K562 (cell line): ENCODE measurements around the gene CDC20. TPM values are rescaled to one million over a fixed set of nuclear protein-coding genes. Genes with fewer than 3 reads are reported as not detected.

Source experiments
- CEBPB ChIP-seq: fragments of 450-650 bp; IDR thresholded peaks from 2 replicates; pipeline ENCODE4 v1.6.1; 2016; ENCODE audit warnings: missing genetic modification characterization, missing compliant biosample characterization
- DDX20 ChIP-seq: fragments of 450-650 bp; IDR thresholded peaks from 2 replicates; pipeline ENCODE4 v1.6.1; 2016; ENCODE audit warnings: missing genetic modification characterization, low read depth, mild to moderate bottlenecking, missing compliant biosample characterization, moderate library complexity
- EHMT2 ChIP-seq: fragments of 450-650 bp; IDR thresholded peaks from 2 replicates; pipeline ENCODE4 v1.6.1; 2018; ENCODE audit warnings: antibody characterized with exemption
- EP400 ChIP-seq: fragments of 450-650 bp; IDR thresholded peaks from 2 replicates; pipeline ENCODE4 v1.6.1; 2017; ENCODE audit warnings: antibody characterized with exemption, mild to moderate bottlenecking, moderate library complexity
- FOSL1 ChIP-seq: fragments of 200-800 bp; sonication (Bioruptor generic); conservative IDR thresholded peaks from 2 replicates; pipeline ENCODE4 v1.6.1; 2016; ENCODE audit warnings: missing genetic modification characterization, missing compliant biosample characterization
- KLF1 ChIP-seq: fragments of 450-650 bp; IDR thresholded peaks from 2 replicates; pipeline ENCODE4 v1.6.1; 2016; ENCODE audit warnings: missing genetic modification characterization, missing compliant biosample characterization
- NFE2L1 ChIP-seq: fragments of 450-650 bp; IDR thresholded peaks from 2 replicates; pipeline ENCODE4 v1.6.1; 2016; ENCODE audit warnings: missing genetic modification characterization, low read depth, mild to moderate bottlenecking, missing compliant biosample characterization, moderate library complexity, borderline replicate concordance
- TAL1 ChIP-seq: fragments of 450-650 bp; IDR thresholded peaks from 2 replicates; pipeline ENCODE4 v1.6.1; 2016; ENCODE audit warnings: mild to moderate bottlenecking
- ZKSCAN8 ChIP-seq: fragments of 200-800 bp; sonication (Bioruptor generic); IDR thresholded peaks from 2 replicates; pipeline ENCODE4 v1.6.1; 2016; ENCODE audit warnings: missing genetic modification characterization, missing compliant biosample characterization
- polyA plus RNA-seq, 8 experiments: library from polyadenylated mRNA; depleted of rRNA in 4 of 8; stranded (reverse) in 5 of 8; unstranded in 3 of 8; fragments of >200 nt; fragmentation: Nextera tagmentation in 2 of 8; fragmentation: Illumina TruSeq in 1 of 8; extraction: Ambion mirVana in 2 of 8; extraction: Trizol in 1 of 8; gene quantifications; 2 replicates each; pipeline versions ENCODE4 v1.2.1 to v1.2.3, GENCODE V29; 2011 to 2014; ENCODE audit warnings: inconsistent platforms in 1 of 8, missing spikeins in 1 of 8
- total RNA-seq, 7 experiments: library from RNA; depleted of rRNA in 6 of 7; stranded (reverse); fragments of >200 nt in 6 of 7; fragmentation: Illumina TruSeq in 2 of 7; extraction: Trizol in 2 of 7; gene quantifications; 2 replicates each; pipeline versions ENCODE4 v1.2.1 to v1.2.3, GENCODE V29; 2011 to 2021; ENCODE audit warnings: low replicate concordance in 1 of 7
- TF ChIP-seq, protein P1 (sequence below): sonication (generic); formaldehyde crosslinking; IDR thresholded peaks from 2 replicates; pipeline ENCODE4 v1.8.1; 2023; ENCODE audit warnings: mild to moderate bottlenecking, missing genetic modification reagents
- TF ChIP-seq, protein P2 (sequence below): fragments of 450-650 bp; IDR thresholded peaks from 2 replicates; pipeline ENCODE4 v1.6.1; 2016; ENCODE audit warnings: mild to moderate bottlenecking, moderate library complexity
- TF ChIP-seq, protein P3 (sequence below): fragments of 450-650 bp; formaldehyde crosslinking; IDR thresholded peaks from 2 replicates; pipeline ENCODE4 v1.4.0; 2022; ENCODE audit warnings: missing genetic modification characterization

Gene CDC20
- total and polyA plus RNA-seq, 9 of the 15 experiments (the other 6 are each of a cell fraction or from before 2014, with no cell fraction given), result 45.2 to 224 (median 121) TPM

DNA sequence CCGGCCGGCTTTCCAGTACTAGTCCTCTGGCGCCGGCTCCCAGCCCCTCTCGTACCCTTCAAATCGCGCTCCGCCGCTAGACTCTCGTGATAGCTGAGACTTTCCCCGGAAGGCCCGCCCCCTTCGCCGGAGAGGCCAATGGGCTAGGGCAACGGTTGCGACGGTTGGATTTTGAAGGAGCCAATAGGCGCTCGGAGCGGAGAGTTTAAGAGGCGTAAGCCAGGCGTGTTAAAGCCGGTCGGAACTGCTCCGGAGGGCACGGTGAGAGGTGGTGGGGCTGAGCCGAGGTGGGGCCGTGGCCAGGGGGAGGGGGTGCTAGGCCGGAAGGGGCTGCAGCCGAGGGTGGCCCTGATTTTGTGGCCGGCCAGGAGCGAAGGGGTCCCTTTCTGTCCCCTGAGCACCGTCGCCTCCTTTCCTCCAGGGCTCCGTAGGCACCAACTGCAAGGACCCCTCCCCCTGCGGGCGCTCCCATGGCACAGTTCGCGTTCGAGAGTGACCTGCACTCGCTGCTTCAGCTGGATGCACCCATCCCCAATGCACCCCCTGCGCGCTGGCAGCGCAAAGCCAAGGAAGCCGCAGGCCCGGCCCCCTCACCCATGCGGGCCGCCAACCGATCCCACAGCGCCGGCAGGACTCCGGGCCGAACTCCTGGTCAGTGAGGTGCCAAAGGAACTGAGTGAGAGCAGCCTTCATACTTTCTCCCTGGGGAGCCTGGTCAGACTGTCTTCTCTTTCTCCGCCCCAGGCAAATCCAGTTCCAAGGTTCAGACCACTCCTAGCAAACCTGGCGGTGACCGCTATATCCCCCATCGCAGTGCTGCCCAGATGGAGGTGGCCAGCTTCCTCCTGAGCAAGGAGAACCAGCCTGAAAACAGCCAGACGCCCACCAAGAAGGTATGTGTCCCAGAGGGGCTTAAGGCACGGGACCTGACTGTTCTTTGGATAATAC lies at the start of gene CDC20 (continued):
- TF ChIP-seq, protein P1, sequence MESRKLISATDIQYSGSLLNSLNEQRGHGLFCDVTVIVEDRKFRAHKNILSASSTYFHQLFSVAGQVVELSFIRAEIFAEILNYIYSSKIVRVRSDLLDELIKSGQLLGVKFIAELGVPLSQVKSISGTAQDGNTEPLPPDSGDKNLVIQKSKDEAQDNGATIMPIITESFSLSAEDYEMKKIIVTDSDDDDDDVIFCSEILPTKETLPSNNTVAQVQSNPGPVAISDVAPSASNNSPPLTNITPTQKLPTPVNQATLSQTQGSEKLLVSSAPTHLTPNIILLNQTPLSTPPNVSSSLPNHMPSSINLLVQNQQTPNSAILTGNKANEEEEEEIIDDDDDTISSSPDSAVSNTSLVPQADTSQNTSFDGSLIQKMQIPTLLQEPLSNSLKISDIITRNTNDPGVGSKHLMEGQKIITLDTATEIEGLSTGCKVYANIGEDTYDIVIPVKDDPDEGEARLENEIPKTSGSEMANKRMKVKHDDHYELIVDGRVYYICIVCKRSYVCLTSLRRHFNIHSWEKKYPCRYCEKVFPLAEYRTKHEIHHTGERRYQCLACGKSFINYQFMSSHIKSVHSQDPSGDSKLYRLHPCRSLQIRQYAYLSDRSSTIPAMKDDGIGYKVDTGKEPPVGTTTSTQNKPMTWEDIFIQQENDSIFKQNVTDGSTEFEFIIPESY (CRISPR knock-in tag), result peak; percentile 51; the same call in 1 of the 2 replicates
- TF ChIP-seq FOSL1 (tag) (no peak), ZKSCAN8 (CRISPR knock-in tag) (no peak), TAL1 (no peak), DDX20 (no peak), EP400 (peak; percentile 97), NFE2L1 (tag) (no peak), EHMT2 (no peak), KLF1 (tag) (no peak), CEBPB (tag) (no peak)
- TF ChIP-seq, protein P2, sequence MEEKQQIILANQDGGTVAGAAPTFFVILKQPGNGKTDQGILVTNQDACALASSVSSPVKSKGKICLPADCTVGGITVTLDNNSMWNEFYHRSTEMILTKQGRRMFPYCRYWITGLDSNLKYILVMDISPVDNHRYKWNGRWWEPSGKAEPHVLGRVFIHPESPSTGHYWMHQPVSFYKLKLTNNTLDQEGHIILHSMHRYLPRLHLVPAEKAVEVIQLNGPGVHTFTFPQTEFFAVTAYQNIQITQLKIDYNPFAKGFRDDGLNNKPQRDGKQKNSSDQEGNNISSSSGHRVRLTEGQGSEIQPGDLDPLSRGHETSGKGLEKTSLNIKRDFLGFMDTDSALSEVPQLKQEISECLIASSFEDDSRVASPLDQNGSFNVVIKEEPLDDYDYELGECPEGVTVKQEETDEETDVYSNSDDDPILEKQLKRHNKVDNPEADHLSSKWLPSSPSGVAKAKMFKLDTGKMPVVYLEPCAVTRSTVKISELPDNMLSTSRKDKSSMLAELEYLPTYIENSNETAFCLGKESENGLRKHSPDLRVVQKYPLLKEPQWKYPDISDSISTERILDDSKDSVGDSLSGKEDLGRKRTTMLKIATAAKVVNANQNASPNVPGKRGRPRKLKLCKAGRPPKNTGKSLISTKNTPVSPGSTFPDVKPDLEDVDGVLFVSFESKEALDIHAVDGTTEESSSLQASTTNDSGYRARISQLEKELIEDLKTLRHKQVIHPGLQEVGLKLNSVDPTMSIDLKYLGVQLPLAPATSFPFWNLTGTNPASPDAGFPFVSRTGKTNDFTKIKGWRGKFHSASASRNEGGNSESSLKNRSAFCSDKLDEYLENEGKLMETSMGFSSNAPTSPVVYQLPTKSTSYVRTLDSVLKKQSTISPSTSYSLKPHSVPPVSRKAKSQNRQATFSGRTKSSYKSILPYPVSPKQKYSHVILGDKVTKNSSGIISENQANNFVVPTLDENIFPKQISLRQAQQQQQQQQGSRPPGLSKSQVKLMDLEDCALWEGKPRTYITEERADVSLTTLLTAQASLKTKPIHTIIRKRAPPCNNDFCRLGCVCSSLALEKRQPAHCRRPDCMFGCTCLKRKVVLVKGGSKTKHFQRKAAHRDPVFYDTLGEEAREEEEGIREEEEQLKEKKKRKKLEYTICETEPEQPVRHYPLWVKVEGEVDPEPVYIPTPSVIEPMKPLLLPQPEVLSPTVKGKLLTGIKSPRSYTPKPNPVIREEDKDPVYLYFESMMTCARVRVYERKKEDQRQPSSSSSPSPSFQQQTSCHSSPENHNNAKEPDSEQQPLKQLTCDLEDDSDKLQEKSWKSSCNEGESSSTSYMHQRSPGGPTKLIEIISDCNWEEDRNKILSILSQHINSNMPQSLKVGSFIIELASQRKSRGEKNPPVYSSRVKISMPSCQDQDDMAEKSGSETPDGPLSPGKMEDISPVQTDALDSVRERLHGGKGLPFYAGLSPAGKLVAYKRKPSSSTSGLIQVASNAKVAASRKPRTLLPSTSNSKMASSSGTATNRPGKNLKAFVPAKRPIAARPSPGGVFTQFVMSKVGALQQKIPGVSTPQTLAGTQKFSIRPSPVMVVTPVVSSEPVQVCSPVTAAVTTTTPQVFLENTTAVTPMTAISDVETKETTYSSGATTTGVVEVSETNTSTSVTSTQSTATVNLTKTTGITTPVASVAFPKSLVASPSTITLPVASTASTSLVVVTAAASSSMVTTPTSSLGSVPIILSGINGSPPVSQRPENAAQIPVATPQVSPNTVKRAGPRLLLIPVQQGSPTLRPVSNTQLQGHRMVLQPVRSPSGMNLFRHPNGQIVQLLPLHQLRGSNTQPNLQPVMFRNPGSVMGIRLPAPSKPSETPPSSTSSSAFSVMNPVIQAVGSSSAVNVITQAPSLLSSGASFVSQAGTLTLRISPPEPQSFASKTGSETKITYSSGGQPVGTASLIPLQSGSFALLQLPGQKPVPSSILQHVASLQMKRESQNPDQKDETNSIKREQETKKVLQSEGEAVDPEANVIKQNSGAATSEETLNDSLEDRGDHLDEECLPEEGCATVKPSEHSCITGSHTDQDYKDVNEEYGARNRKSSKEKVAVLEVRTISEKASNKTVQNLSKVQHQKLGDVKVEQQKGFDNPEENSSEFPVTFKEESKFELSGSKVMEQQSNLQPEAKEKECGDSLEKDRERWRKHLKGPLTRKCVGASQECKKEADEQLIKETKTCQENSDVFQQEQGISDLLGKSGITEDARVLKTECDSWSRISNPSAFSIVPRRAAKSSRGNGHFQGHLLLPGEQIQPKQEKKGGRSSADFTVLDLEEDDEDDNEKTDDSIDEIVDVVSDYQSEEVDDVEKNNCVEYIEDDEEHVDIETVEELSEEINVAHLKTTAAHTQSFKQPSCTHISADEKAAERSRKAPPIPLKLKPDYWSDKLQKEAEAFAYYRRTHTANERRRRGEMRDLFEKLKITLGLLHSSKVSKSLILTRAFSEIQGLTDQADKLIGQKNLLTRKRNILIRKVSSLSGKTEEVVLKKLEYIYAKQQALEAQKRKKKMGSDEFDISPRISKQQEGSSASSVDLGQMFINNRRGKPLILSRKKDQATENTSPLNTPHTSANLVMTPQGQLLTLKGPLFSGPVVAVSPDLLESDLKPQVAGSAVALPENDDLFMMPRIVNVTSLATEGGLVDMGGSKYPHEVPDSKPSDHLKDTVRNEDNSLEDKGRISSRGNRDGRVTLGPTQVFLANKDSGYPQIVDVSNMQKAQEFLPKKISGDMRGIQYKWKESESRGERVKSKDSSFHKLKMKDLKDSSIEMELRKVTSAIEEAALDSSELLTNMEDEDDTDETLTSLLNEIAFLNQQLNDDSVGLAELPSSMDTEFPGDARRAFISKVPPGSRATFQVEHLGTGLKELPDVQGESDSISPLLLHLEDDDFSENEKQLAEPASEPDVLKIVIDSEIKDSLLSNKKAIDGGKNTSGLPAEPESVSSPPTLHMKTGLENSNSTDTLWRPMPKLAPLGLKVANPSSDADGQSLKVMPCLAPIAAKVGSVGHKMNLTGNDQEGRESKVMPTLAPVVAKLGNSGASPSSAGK, result no peak
- TF ChIP-seq, protein P3, sequence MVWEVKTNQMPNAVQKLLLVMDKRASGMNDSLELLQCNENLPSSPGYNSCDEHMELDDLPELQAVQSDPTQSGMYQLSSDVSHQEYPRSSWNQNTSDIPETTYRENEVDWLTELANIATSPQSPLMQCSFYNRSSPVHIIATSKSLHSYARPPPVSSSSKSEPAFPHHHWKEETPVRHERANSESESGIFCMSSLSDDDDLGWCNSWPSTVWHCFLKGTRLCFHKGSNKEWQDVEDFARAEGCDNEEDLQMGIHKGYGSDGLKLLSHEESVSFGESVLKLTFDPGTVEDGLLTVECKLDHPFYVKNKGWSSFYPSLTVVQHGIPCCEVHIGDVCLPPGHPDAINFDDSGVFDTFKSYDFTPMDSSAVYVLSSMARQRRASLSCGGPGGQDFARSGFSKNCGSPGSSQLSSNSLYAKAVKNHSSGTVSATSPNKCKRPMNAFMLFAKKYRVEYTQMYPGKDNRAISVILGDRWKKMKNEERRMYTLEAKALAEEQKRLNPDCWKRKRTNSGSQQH (CRISPR knock-in tag), result peak; percentile 53; the same call in 1 of the 2 replicates
